Naive thymus-derived CD8-positive, alpha-beta T cell (primary cell): ENCODE measurements around the gene FCGR1A. TPM values are rescaled to one million over a fixed set of nuclear protein-coding genes. Genes with fewer than 3 reads are reported as not detected.
"Not testable (repeated sequence)": the region's sequence is repeated elsewhere in the genome, so short reads cannot be mapped to it uniquely, and the experiment has no call there.

Experiments
- ATAC-seq, 2 donors: fragments of 150-1000 bp; cut with Tn5 transposase in 1 of 2; sonication (Bioruptor Pico), chemical (Tn5 transposase) in 1 of 2; 1 replicate in 1 of 2; 2 replicates in 1 of 2; pipeline ENCODE4 v1.10.0; 2021; ENCODE audit warnings: mild to moderate bottlenecking in 2 of 2, moderate library complexity in 2 of 2
- POLR2A ChIA-PET: fragments of 350-600 bp; sonication (Branson Sonifier 250); formaldehyde crosslinking; loops from one replicate; lab custom pipeline; 2021; ENCODE audit warnings: antibody characterized with exemption; lab: Charles Lee
- DNase-seq, 10 donors: peaks; one replicate each; pipeline versions ENCODE4 v3.0.0 to v3.0.0-alpha.2; 2020 to 2022
- H3K27ac Mint-ChIP-seq, 10 donors: one replicate each; pipeline ENCODE4 v1.8.0; 2020 to 2022; ENCODE audit warnings: mild to moderate bottlenecking in 10 of 10, mixed read lengths in 10 of 10, moderate library complexity in 4 of 10, inconsistent platforms in 1 of 10
- H3K27me3 Mint-ChIP-seq, 5 donors: one replicate each; pipeline ENCODE4 v1.8.0; 2021 to 2022; ENCODE audit warnings: mixed read lengths in 5 of 5
- H3K36me3 Mint-ChIP-seq, 3 donors: one replicate each; pipeline ENCODE4 v1.8.0; 2020 to 2022; ENCODE audit warnings: mixed read lengths in 3 of 3, mild to moderate bottlenecking in 2 of 3, inconsistent platforms in 1 of 3
- H3K4me1 Mint-ChIP-seq, 4 donors: one replicate each; pipeline ENCODE4 v1.8.0; 2021 to 2022; ENCODE audit warnings: mixed read lengths in 4 of 4
- H3K4me3 Mint-ChIP-seq, 10 donors: one replicate each; pipeline ENCODE4 v1.8.0; 2020 to 2022; ENCODE audit warnings: mild to moderate bottlenecking in 10 of 10, mixed read lengths in 10 of 10, moderate library complexity in 6 of 10, inconsistent platforms in 1 of 10
- H3K9me3 Mint-ChIP-seq, 9 donors: one replicate each; pipeline ENCODE4 v1.8.0; 2020 to 2022; ENCODE audit warnings: mixed read lengths in 9 of 9, mild to moderate bottlenecking in 3 of 9, inconsistent platforms in 1 of 9, moderate library complexity in 1 of 9
- polyA plus RNA-seq, 3 donors: library from polyadenylated mRNA; unstranded; fragments of 300-500 nt; fragmentation: Illumina TruSeq; gene quantifications; one replicate each; pipeline ENCODE4 v1.2.3, GENCODE V29; 2021
- total RNA-seq, 8 experiments: library from RNA in 2 of 8; stranded (reverse) in 2 of 8; gene quantifications; one replicate each; pipeline ENCODE4 v1.2.3 and lab custom pipeline; 2021 to 2026

FCGR1A gene
- total and polyA plus RNA-seq, 5 experiments from 2014 or later = 0.37 TPM; not detected in 4

DNA sequence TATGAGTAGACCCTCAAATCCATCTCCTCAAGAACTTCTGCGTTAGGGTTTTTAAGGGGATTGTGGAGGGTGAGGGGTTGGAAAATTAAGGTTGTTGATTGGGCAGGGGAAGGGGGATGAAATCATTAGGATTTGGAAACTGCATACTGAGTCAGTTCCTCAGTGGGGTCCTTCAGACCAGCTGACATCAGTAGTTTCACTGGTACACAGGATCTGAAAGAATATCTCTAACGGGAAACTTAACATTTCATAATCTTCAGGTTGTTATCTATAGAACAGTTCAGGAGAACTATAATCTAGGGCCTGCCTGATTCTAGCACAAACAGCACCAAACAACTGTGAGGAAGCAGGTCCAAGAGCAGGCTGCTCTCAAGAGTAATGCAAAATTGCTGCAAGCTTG, 27.2 kb upstream of the FCGR1A start:
- H3K4me1 Mint-ChIP-seq, H3K27me3 Mint-ChIP-seq, DNase-seq, H3K36me3 Mint-ChIP-seq, ATAC-seq, H3K9me3 Mint-ChIP-seq, H3K27ac Mint-ChIP-seq, H3K4me3 Mint-ChIP-seq, POLR2A ChIA-PET: not testable (repeated sequence)

DNA sequence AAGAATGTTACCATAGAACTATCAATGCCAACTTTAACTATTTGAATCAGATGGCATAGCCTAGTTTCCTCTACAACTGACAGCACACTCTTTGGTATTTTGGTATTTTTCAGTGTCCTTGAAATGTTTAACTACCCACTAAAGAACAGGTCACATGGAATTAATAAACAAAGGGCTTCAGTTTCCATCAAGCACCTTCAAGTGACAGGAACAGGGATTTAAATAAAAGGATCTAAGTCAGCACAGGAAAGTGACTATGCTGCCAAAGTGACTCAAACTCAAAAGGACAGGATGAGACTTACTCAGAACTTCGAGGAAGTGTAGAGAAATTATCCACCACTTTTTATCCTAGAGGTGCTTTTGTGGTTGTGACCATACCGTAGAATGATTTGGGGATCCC, 20.2 kb upstream of the FCGR1A start:
- H3K4me1 Mint-ChIP-seq, H3K36me3 Mint-ChIP-seq, H3K9me3 Mint-ChIP-seq, H3K27me3 Mint-ChIP-seq, ATAC-seq, DNase-seq, H3K27ac Mint-ChIP-seq, H3K4me3 Mint-ChIP-seq, POLR2A ChIA-PET: not testable (repeated sequence)

- H3K27ac Mint-ChIP-seq, DNase-seq, H3K4me1 Mint-ChIP-seq, H3K27me3 Mint-ChIP-seq, H3K4me3 Mint-ChIP-seq, H3K9me3 Mint-ChIP-seq, H3K36me3 Mint-ChIP-seq, ATAC-seq, POLR2A ChIA-PET: not testable (repeated sequence)
Measured at GRCh38 chr1:149764087-149764800, 18.2 kb upstream of the FCGR1A start.

GRCh38 chr1:149766241-149766640, 16.3 kb upstream of the FCGR1A start:
- H3K27me3 Mint-ChIP-seq, POLR2A ChIA-PET, H3K4me3 Mint-ChIP-seq, H3K27ac Mint-ChIP-seq, H3K36me3 Mint-ChIP-seq, DNase-seq, ATAC-seq, H3K9me3 Mint-ChIP-seq, H3K4me1 Mint-ChIP-seq: not testable (repeated sequence)

DNA sequence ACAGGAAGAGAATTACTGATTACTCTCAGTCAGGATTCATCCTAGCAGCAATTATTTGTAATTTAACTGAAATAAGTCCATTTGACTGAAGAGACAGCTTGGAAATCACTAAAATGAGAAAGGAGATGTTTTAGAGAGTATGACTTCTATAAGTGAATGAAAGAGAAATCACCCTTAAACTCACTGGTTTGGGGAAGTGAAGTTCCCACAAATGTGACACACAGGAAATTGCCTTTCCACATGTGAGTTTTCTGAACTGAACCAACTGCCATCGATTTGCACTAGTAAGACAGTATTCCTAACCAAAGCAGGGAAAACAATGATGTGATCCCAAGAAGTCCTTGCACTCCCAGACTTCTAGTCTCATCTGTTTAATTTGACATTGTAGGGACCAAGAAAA, 13.3 kb upstream of the FCGR1A start:
- DNase-seq, ATAC-seq, H3K9me3 Mint-ChIP-seq: not testable (repeated sequence)

DNA sequence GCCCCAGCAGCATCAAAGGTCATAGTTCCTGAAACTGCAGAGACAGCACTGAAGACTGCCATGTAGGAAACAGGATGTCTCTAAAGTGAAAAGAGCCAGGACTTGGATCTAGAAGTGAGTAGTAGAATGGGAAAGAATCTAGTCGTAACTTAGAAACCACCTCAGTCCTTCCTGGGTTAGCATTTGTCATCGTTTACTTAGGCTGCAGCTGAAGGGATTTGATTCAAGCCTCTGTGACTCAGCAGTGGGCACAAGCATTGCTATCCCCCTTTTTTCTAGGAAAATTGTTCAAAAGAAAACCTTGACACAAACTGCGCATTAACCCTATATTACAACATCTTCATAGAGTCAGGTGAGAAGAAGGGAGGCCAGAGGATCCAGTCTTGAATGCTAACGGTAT, 11.8 kb upstream of the FCGR1A start:
- POLR2A ChIA-PET = not testable (repeated sequence)

More for the DNA sequence above, 13.3 kb upstream of the FCGR1A start:
- H3K27ac Mint-ChIP-seq, H3K4me3 Mint-ChIP-seq, H3K27me3 Mint-ChIP-seq, H3K4me1 Mint-ChIP-seq, H3K36me3 Mint-ChIP-seq, POLR2A ChIA-PET: not testable (repeated sequence)

GRCh38 chr1:149771653-149772425, 10.7 kb upstream of the FCGR1A start:
- H3K27me3 Mint-ChIP-seq, H3K27ac Mint-ChIP-seq, H3K4me1 Mint-ChIP-seq, H3K36me3 Mint-ChIP-seq, POLR2A ChIA-PET, ATAC-seq, H3K9me3 Mint-ChIP-seq, H3K4me3 Mint-ChIP-seq, DNase-seq: not testable (repeated sequence)

More for the DNA sequence above, 11.8 kb upstream of the FCGR1A start:
- not testable (repeated sequence) for H3K4me1 Mint-ChIP-seq, ATAC-seq, H3K4me3 Mint-ChIP-seq, H3K27me3 Mint-ChIP-seq, H3K9me3 Mint-ChIP-seq, H3K27ac Mint-ChIP-seq, H3K36me3 Mint-ChIP-seq, DNase-seq

DNA sequence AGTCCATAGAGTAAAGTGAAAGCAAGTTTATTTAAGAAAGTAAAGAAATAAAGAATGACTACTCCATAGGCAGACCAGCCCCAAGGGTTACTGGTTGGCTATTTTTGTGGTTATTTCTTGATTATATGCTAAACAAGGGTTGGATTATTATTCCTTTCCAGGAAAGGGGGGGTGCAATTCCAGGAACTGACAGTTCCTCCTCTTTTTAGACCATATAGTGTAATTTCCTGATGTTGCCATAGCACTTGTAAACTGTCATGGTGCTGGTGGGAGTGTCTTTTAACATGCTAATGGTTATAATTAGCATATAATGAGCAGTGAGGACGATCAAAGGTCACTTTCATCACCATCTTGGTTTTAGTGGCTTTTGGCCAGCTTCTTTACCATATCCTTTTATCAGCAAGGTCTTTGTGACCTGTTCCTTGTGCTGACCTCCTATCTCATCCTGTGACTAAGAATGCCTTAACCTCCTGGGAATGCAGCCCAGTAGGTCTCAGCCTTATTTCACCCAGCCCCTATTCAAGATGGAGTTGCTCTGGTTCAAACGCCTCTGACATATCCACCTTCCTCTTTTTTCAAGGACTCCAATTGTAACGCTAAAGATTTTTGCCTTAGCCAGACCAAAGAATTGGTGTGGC, 6.9 kb upstream of the FCGR1A start:
- not testable (repeated sequence) for H3K36me3 Mint-ChIP-seq, H3K9me3 Mint-ChIP-seq, DNase-seq

DNA sequence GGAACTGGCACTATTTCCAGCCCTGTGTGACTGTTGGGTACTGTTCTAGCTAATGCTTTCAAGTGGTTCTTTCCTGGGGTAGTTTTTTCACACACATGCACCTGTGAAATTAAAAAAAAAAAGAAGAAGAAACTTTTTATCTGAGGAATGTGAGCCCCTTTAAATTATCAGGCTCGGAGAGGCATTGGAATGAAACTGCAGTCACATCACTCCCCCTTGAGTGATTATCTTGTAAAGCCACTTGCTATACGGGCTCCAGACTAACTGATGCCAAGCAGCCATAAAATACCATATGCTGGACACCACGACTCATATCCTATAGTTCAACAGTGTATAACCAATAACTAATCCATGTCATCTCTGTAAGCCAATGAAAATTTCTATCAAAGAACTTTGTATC, 5.4 kb upstream of the FCGR1A start:
- DNase-seq, POLR2A ChIA-PET, H3K4me1 Mint-ChIP-seq, H3K9me3 Mint-ChIP-seq, H3K4me3 Mint-ChIP-seq, H3K36me3 Mint-ChIP-seq, H3K27me3 Mint-ChIP-seq, H3K27ac Mint-ChIP-seq: not testable (repeated sequence)
- peak in 1 of 2 donors; percentile 28 for ATAC-seq

More for the DNA sequence above, 6.9 kb upstream of the FCGR1A start:
- H3K4me1 Mint-ChIP-seq, ATAC-seq, H3K27ac Mint-ChIP-seq, POLR2A ChIA-PET, H3K4me3 Mint-ChIP-seq, H3K27me3 Mint-ChIP-seq: not testable (repeated sequence)

DNA sequence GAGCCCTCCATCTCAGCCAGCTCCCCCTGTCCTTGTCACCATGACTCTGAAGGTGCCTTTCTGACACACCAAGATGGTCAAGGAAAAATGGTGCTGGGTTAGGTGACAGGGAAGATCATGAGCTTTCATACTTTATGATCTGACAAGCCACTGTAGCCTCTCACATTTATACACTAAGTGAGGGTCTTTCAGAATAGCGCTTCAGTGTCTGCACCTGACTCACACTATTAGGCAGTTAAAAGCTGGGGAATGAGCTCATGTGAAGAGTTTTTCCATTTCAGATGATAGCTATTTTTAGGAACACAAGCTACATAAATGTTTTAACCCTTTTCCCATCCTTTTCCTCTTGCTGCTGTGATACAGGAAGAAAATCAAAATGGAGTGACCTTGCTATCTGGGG, 4.2 kb upstream of the FCGR1A start:
- H3K27ac Mint-ChIP-seq, H3K36me3 Mint-ChIP-seq, H3K4me1 Mint-ChIP-seq, H3K4me3 Mint-ChIP-seq, DNase-seq, H3K27me3 Mint-ChIP-seq, ATAC-seq, H3K9me3 Mint-ChIP-seq, POLR2A ChIA-PET: not testable (repeated sequence)

GRCh38 chr1:149781413-149781984, 995 bp upstream of the FCGR1A start:
- H3K36me3 Mint-ChIP-seq, DNase-seq, ATAC-seq, POLR2A ChIA-PET, H3K4me3 Mint-ChIP-seq, H3K4me1 Mint-ChIP-seq, H3K9me3 Mint-ChIP-seq, H3K27me3 Mint-ChIP-seq, H3K27ac Mint-ChIP-seq: not testable (repeated sequence)

- H3K9me3 Mint-ChIP-seq, H3K4me3 Mint-ChIP-seq, H3K36me3 Mint-ChIP-seq, H3K27ac Mint-ChIP-seq, H3K4me1 Mint-ChIP-seq, H3K27me3 Mint-ChIP-seq, DNase-seq, ATAC-seq, POLR2A ChIA-PET: not testable (repeated sequence)
Measured at GRCh38 chr1:149783289-149783688, 795 bp downstream of the FCGR1A start.

GRCh38 chr1:149783868-149784267, 1.4 kb downstream of the FCGR1A start:
- H3K4me3 Mint-ChIP-seq, H3K36me3 Mint-ChIP-seq, H3K27me3 Mint-ChIP-seq, POLR2A ChIA-PET, H3K4me1 Mint-ChIP-seq, H3K9me3 Mint-ChIP-seq, DNase-seq, ATAC-seq, H3K27ac Mint-ChIP-seq: not testable (repeated sequence)
